H1 (cell line): ENCODE results near the gene MPRIP. TPM values are rescaled to one million over a fixed set of nuclear protein-coding genes. Genes with fewer than 3 reads are reported as not detected.

Source experiments
- CTCF ChIA-PET: fragments of 300-600 bp; sonication (Branson Sonifier 250); formaldehyde crosslinking; loops from one replicate; lab custom pipeline; 2021; ENCODE audit not compliant: partially characterized antibody; lab: Charles Lee
- POLR2A ChIA-PET: fragments of 300-600 bp; sonication (Branson Sonifier 250); formaldehyde crosslinking; loops from one replicate; lab custom pipeline; 2021; ENCODE audit warnings: inconsistent platforms; ENCODE audit not compliant: partially characterized antibody; lab: Charles Lee
- DNase-seq, 2 experiments: peaks; one replicate each; pipeline versions ENCODE4 v3.0.0 to v3.0.0-alpha.2; 2010 to 2022; ENCODE audit warnings: low spot score in 2 of 2, low read depth in 1 of 2, mixed read lengths in 1 of 2
- FAIRE-seq: peaks from 2 replicates; lab custom pipeline; 2011; peaks lifted over from hg19 to GRCh38; lab: Jason Lieb, UNC
- H2AFZ ChIP-seq: 2 replicates; pipeline ENCODE4 v1.8.1; 2012; ENCODE audit warnings: low read length, inconsistent platforms
- H2AK5ac ChIP-seq: 2 replicates; pipeline ENCODE4 v1.6.1; 2013; ENCODE audit warnings: low read depth, low read length
- H2BK120ac ChIP-seq: replicated peaks from 2 replicates; pipeline ENCODE3; 2013; ENCODE audit warnings: low read depth, low read length, inconsistent platforms
- H2BK12ac ChIP-seq: 2 replicates; pipeline ENCODE4 v1.6.1; 2013; ENCODE audit warnings: low read depth, low read length
- H2BK15ac ChIP-seq: 2 replicates; pipeline ENCODE4 v1.6.1; 2013; ENCODE audit warnings: low read length
- H2BK20ac ChIP-seq: 2 replicates; pipeline ENCODE4 v1.6.1; 2013; ENCODE audit warnings: low read length
- H2BK5ac ChIP-seq: 2 replicates; pipeline ENCODE4 v1.6.1; 2013; ENCODE audit warnings: low read depth, low read length
- H3K14ac ChIP-seq: 2 replicates; pipeline ENCODE4 v1.6.1; 2013; ENCODE audit warnings: inconsistent platforms; ENCODE audit not compliant: insufficient read length
- H3K18ac ChIP-seq: 2 replicates; pipeline ENCODE4 v1.6.1; 2013; ENCODE audit warnings: low read length; ENCODE audit errors: extremely low read depth
- H3K23ac ChIP-seq: 2 replicates; pipeline ENCODE4 v1.6.1; 2013; ENCODE audit warnings: inconsistent platforms; ENCODE audit not compliant: insufficient read length
- H3K23me2 ChIP-seq: 2 replicates; pipeline ENCODE4 v1.6.1; 2013; ENCODE audit warnings: low read depth, low read length
- H3K27ac ChIP-seq: 2 replicates; pipeline ENCODE4 v1.6.1; 2011; ENCODE audit warnings: low read depth, low read length, inconsistent platforms
- H3K27me3 ChIP-seq, 4 experiments: replicated peaks in 1 of 4; 1 replicate in 1 of 4; 2 replicates in 3 of 4; pipeline versions ENCODE4 v1.6.1 to v1.8.1; 2011 to 2013; ENCODE audit warnings: low read length in 3 of 4, mild to moderate bottlenecking in 3 of 4, inconsistent platforms in 2 of 4, mixed read lengths in 2 of 4, moderate library complexity in 1 of 4; ENCODE audit not compliant: control insufficient read depth in 3 of 4, insufficient read depth in 3 of 4; ENCODE audit errors: extremely low read depth in 1 of 4
- H3K36me3 ChIP-seq, 4 experiments: 2 replicates each; pipeline versions ENCODE4 v1.6.1 to v1.8.1; 2011 to 2013; ENCODE audit warnings: mild to moderate bottlenecking in 4 of 4, low read length in 3 of 4, moderate library complexity in 2 of 4, control low read depth in 1 of 4, inconsistent platforms in 1 of 4; ENCODE audit not compliant: insufficient read depth in 4 of 4, control insufficient read depth in 2 of 4
- H3K4ac ChIP-seq: replicated peaks from 2 replicates; pipeline ENCODE3; 2013; ENCODE audit warnings: low read length, low read depth, mixed read lengths, inconsistent platforms; ENCODE audit not compliant: insufficient read length
- H3K4me1 ChIP-seq, 4 experiments: replicated peaks in 1 of 4; 1 replicate in 1 of 4; 2 replicates in 3 of 4; pipeline versions ENCODE4 v1.6.1 to v1.8.1; 2011 to 2013; ENCODE audit warnings: low read length in 3 of 4, inconsistent platforms in 2 of 4, mixed read lengths in 1 of 4; ENCODE audit not compliant: insufficient read depth in 4 of 4, control insufficient read depth in 3 of 4
- H3K4me2 ChIP-seq, 2 experiments: 2 replicates each; pipeline versions ENCODE4 v1.6.1 to v1.8.1; 2011 to 2013; ENCODE audit warnings: low read depth in 2 of 2, low read length in 2 of 2, control low read depth in 1 of 2, inconsistent platforms in 1 of 2, mild to moderate bottlenecking in 1 of 2; ENCODE audit not compliant: insufficient read depth in 1 of 2
- H3K4me3 ChIP-seq, 4 experiments: fragments of 200-600, 300-600 bp in 1 of 4; sonication (generic), shearing (Covaris generic), sonication (Bioruptor Twin) in 1 of 4; 2 replicates each; pipeline versions ENCODE4 v1.5.1 to v1.8.1; 2011 to 2016; ENCODE audit warnings: low read length in 4 of 4, low read depth in 3 of 4, control low read depth in 2 of 4, inconsistent platforms in 2 of 4, mild to moderate bottlenecking in 2 of 4, mixed read lengths in 1 of 4, moderate library complexity in 1 of 4; ENCODE audit not compliant: insufficient read depth in 2 of 4; ENCODE audit errors: extremely low read depth in 1 of 4
- H3K56ac ChIP-seq: replicated peaks from 2 replicates; pipeline ENCODE3; 2013; ENCODE audit warnings: low read depth, mild to moderate bottlenecking, mixed read lengths, low read length, inconsistent platforms; ENCODE audit not compliant: insufficient read length
- H3K79me1 ChIP-seq: 2 replicates; pipeline ENCODE4 v1.6.1; 2013; ENCODE audit warnings: low read depth, low read length, control low read depth
- H3K79me2 ChIP-seq, 2 experiments: 2 replicates each; pipeline versions ENCODE4 v1.6.1 to v1.8.1; 2012 to 2013; ENCODE audit warnings: low read length in 2 of 2, mild to moderate bottlenecking in 2 of 2, inconsistent platforms in 1 of 2; ENCODE audit not compliant: insufficient read depth in 2 of 2, control insufficient read depth in 1 of 2
- H3K9ac ChIP-seq, 4 experiments: replicated peaks in 1 of 4; 1 replicate in 1 of 4; 2 replicates in 3 of 4; pipeline versions ENCODE4 v1.6.1 to v1.8.1; 2011 to 2013; ENCODE audit warnings: low read depth in 3 of 4, low read length in 3 of 4, control low read depth in 2 of 4, mild to moderate bottlenecking in 2 of 4, moderate library complexity in 2 of 4, inconsistent platforms in 1 of 4; ENCODE audit errors: extremely low read depth in 1 of 4
- H3K9me3 ChIP-seq, 2 experiments: 2 replicates each; pipeline versions ENCODE4 v1.6.1 to v1.8.1; 2012 to 2013; ENCODE audit warnings: mild to moderate bottlenecking in 2 of 2, moderate library complexity in 2 of 2, control low read depth in 1 of 2, inconsistent platforms in 1 of 2, low read depth in 1 of 2, low read length in 1 of 2, mixed read lengths in 1 of 2; ENCODE audit not compliant: insufficient read depth in 2 of 2
- H4K20me1 ChIP-seq, 2 experiments: replicated peaks in 1 of 2; 2 replicates each; pipeline versions ENCODE3 to v1.8.1; 2011 to 2013; ENCODE audit warnings: inconsistent platforms in 2 of 2, low read length in 2 of 2, mild to moderate bottlenecking in 1 of 2; ENCODE audit not compliant: insufficient read depth in 2 of 2, control insufficient read depth in 1 of 2
- H4K5ac ChIP-seq: 2 replicates; pipeline ENCODE4 v1.6.1; 2013; ENCODE audit warnings: low read length, low read depth, mixed read lengths, inconsistent platforms; ENCODE audit not compliant: insufficient read length
- H4K8ac ChIP-seq: 2 replicates; pipeline ENCODE4 v1.8.0; 2013; ENCODE audit warnings: mild to moderate bottlenecking, moderate library complexity, low read length, inconsistent platforms; ENCODE audit not compliant: insufficient read depth; ENCODE audit errors: extremely low read depth
- H4K91ac ChIP-seq: replicated peaks from 2 replicates; pipeline ENCODE3; 2013; ENCODE audit warnings: low read length, mixed read lengths, inconsistent platforms; ENCODE audit not compliant: insufficient read length
- ATF2 ChIP-seq: IDR thresholded peaks from 2 replicates; pipeline ENCODE4 v1.6.1; 2012; ENCODE audit warnings: low read length, inconsistent platforms
- CHD2 ChIP-seq: IDR thresholded peaks from 2 replicates; pipeline ENCODE4 v1.6.1; 2012; ENCODE audit warnings: low read length, improper control_type of control experiment
- CTBP2 ChIP-seq: IDR thresholded peaks from 2 replicates; pipeline ENCODE4 v1.7.0; 2011; ENCODE audit warnings: borderline replicate concordance, mild to moderate bottlenecking, moderate library complexity, mixed read lengths, low read length; ENCODE audit not compliant: insufficient read depth, insufficient read length
- HDAC2 ChIP-seq, 2 experiments: fragments of 300-600 bp in 1 of 2; sonication (generic) in 1 of 2; IDR thresholded peaks; 2 replicates each; pipeline ENCODE4 v1.6.1; 2011 to 2012; ENCODE audit warnings: low read depth in 2 of 2, low read length in 2 of 2, mild to moderate bottlenecking in 2 of 2, moderate library complexity in 2 of 2, borderline replicate concordance in 1 of 2, inconsistent platforms in 1 of 2
- PHF8 ChIP-seq: fragments of 200-600 bp; sonication (generic); conservative IDR thresholded peaks from 2 replicates; pipeline ENCODE4 v1.7.1; 2012; ENCODE audit warnings: low read depth, mild to moderate bottlenecking, inconsistent platforms, low read length, moderate library complexity
- RAD21 ChIP-seq, 2 experiments: IDR thresholded peaks in 1 of 2; conservative IDR thresholded peaks in 1 of 2; 2 replicates each; pipeline ENCODE4 v1.6.1; 2011; ENCODE audit warnings: low read depth in 2 of 2, low read length in 2 of 2, improper control_type of control experiment in 1 of 2, inconsistent platforms in 1 of 2, mild to moderate bottlenecking in 1 of 2, moderate library complexity in 1 of 2
- SP1 ChIP-seq: IDR thresholded peaks from 2 replicates; pipeline ENCODE4 v1.6.1; 2011; ENCODE audit warnings: low read depth, low read length
- TEAD4 ChIP-seq: IDR thresholded peaks from 2 replicates; pipeline ENCODE4 v1.6.1; 2012; ENCODE audit warnings: low read depth, low read length, inconsistent platforms, mixed read lengths
- YY1 ChIP-seq: IDR thresholded peaks from 2 replicates; pipeline ENCODE4 v1.6.1; 2011; ENCODE audit warnings: low read depth, mild to moderate bottlenecking, low read length
- WGBS, 2 experiments: shearing (Covaris generic) in 1 of 2; methylation state at CpG; one replicate each; pipeline versions ENCODE4 v1.1.6 to v1.1.7; 2013 to 2015; ENCODE audit warnings: low lambda C conversion rate in 2 of 2, mixed read lengths in 2 of 2, inconsistent platforms in 1 of 2, low coverage in 1 of 2, missing lambda C conversion rate in 1 of 2; ENCODE audit not compliant: insufficient replicate concordance in 2 of 2, insufficient coverage in 1 of 2, insufficient read length in 1 of 2; ENCODE audit errors: extremely low coverage in 1 of 2, missing lambda C conversion rate in 1 of 2; 5-methylcytosine and 5-hydroxymethylcytosine counted together
- polyA plus RNA-seq, 7 experiments: library from polyadenylated mRNA; depleted of rRNA in 3 of 7; stranded (reverse) in 5 of 7; unstranded in 2 of 7; fragments of >200 nt in 5 of 7; fragments of 200-250 nt in 2 of 7; gene quantifications; 1 replicate in 5 of 7; 2 replicates in 1 of 7; 4 replicates in 1 of 7; pipeline versions ENCODE4 v1.2.1 to v1.2.3, GENCODE V29; 2011 to 2013; ENCODE audit warnings: missing spikeins in 2 of 7, mixed read lengths in 2 of 7
- total RNA-seq: library from RNA; stranded (reverse); fragmentation: NEBNext Ultra II Directional; extraction: Animal tissue kit (Norgen Biotek cat#: 25700); gene quantifications from 2 replicates; pipeline ENCODE4 v1.2.1, GENCODE V29; 2021

Gene MPRIP
- total and polyA plus RNA-seq, 2 of the 8 experiments (the other 6 are each of a cell fraction or from before 2014, with no cell fraction given) = 48.6 to 146 TPM

GRCh38 chr17:17028878-17029535 is 13.2 kb upstream of the MPRIP start:
- POLR2A ChIA-PET = interaction anchor here (0.7 to 3.5 kb wide), 3 partner anchors 8 to 15 kb away, joined by 3 to 15 read pairs (median 5); no protein-coding TSS in a partner anchor
- no peak overlapping the region for H3K9ac ChIP-seq
- TF ChIP-seq ATF2 = no peak
- no peak for TF ChIP-seq CHD2
- no peak for TF ChIP-seq YY1
- 0 out of 4 replicates have a peak, but pooled peaks of 1 of the 2 experiments have one; percentile 30 for TF ChIP-seq HDAC2 (IDR thresholded peaks at IDR 0.05; ENCODE audit: borderline replicate concordance in 1 of 2, low read depth in 2 of 2, low read length in 2 of 2)
- no peak for TF ChIP-seq PHF8
- no peak for TF ChIP-seq CTBP2
- TF ChIP-seq SP1 = no peak
- 0 out of 4 replicates have a peak, but pooled peaks of 1 of the 2 experiments have one; percentile 1 for TF ChIP-seq RAD21 (IDR thresholded peaks at IDR 0.05 in 1 of 2, conservative IDR thresholded peaks at IDR 0.05 in 1 of 2; ENCODE audit: low read depth in 2 of 2, low read length in 2 of 2)
- TF ChIP-seq TEAD4 = peak; percentile 58

More at GRCh38 chr17:17028878-17029535, 13.2 kb upstream of the MPRIP start:
- H3K14ac ChIP-seq = no peak overlapping the region
- H3K18ac ChIP-seq = no peak overlapping the region
- no peaks in the 10 kb centered on the region for H3K79me1 ChIP-seq
- H3K4me3 ChIP-seq = no peak overlapping the region
- WGBS, 2 experiments = 73% methylated on average over 16 of the region's 16 CpGs; no CpG with 5 or more reads in 1 of the 2 experiments
- no peaks in the 10 kb centered on the region for H3K27me3 ChIP-seq
- H4K8ac ChIP-seq = no peak overlapping the region
- DNase-seq (peak in 1 of 2 experiments; percentile 54), FAIRE-seq (no peak)
- no peak overlapping the region for H2AFZ ChIP-seq
- H2BK12ac ChIP-seq = 0 out of 2 replicates have a peak overlapping the region, but pooled peaks have one; percentile 99
- H3K27ac ChIP-seq = no peak overlapping the region
- H2BK20ac ChIP-seq = peak overlapping the region; percentile 63; the same call in 1 of the 2 replicates
- peak overlapping the region; percentile 13 to 21 for H3K4me2 ChIP-seq
- H2BK5ac ChIP-seq = peak overlapping the region; percentile 90; the same call in 1 of the 2 replicates
- no peak overlapping the region for H4K5ac ChIP-seq
- no peaks in the 10 kb centered on the region for H3K9me3 ChIP-seq
- CTCF ChIA-PET = interaction anchor here (0.8 to 1.9 kb wide), 6 partner anchors 9 to 101 kb away, joined by 3 to 7 read pairs (median 4); partner anchors contain the start of gene MPRIP
- H3K4ac ChIP-seq = no peak overlapping the region
- no peak overlapping the region for H3K56ac ChIP-seq
- no peak overlapping the region for H2BK15ac ChIP-seq
- H3K79me2 ChIP-seq = no peaks in the 10 kb centered on the region
- no peak overlapping the region for H2BK120ac ChIP-seq
- H3K23me2 ChIP-seq = no peaks in the 10 kb centered on the region; the same call in 1 of the 2 replicates
- H2AK5ac ChIP-seq = no peak overlapping the region
- H3K4me1 ChIP-seq = peaks cover 5 to 24% (median 15%) of the 10 kb centered on the region in 4 experiments
- no peak overlapping the region for H4K91ac ChIP-seq
- H3K36me3 ChIP-seq = no peaks in the 10 kb centered on the region
- H4K20me1 ChIP-seq = no peaks in the 10 kb centered on the region
- no peak overlapping the region for H3K23ac ChIP-seq
